Effector memory CD4-positive, alpha-beta T cell (primary cell): Measurements from ENCODE around the gene SMIM29.
"Not testable (repeated sequence)": the region's sequence is repeated elsewhere in the genome, so short reads cannot be mapped to it uniquely, and the experiment has no call there.

ENCODE experiments used
- DNase-seq, 3 donors: peaks; one replicate each; pipeline ENCODE4 v3.0.0-alpha.2; 2020
- H3K27ac ChIP-seq: 2 replicates; pipeline ENCODE4 v1.7.0; 2013; ENCODE audit warnings: mild to moderate bottlenecking, low read length, moderate library complexity; ENCODE audit not compliant: insufficient read depth, poor library complexity, severe bottlenecking
- H3K27me3 ChIP-seq: replicated peaks from 2 replicates; pipeline ENCODE4 v1.7.0; 2013; ENCODE audit warnings: mild to moderate bottlenecking, low read length; ENCODE audit not compliant: insufficient read depth, control insufficient read depth, poor library complexity, severe bottlenecking
- H3K36me3 ChIP-seq: 2 replicates; pipeline ENCODE4 v1.7.0; 2013; ENCODE audit warnings: mild to moderate bottlenecking, low read length, moderate library complexity; ENCODE audit not compliant: control insufficient read depth, insufficient read depth
- H3K4me1 ChIP-seq: 2 replicates; pipeline ENCODE4 v1.7.0; 2013; ENCODE audit warnings: low read length, mild to moderate bottlenecking; ENCODE audit not compliant: control insufficient read depth, insufficient read depth, poor library complexity, severe bottlenecking
- H3K4me3 ChIP-seq: 2 replicates; pipeline ENCODE4 v1.7.0; 2013; ENCODE audit warnings: low read length, low read depth, mild to moderate bottlenecking; ENCODE audit not compliant: insufficient read depth, poor library complexity, severe bottlenecking
- H3K9me3 ChIP-seq: 2 replicates; pipeline ENCODE4 v1.7.0; 2013; ENCODE audit warnings: mild to moderate bottlenecking, low read length, moderate library complexity; ENCODE audit not compliant: control insufficient read depth

The SMIM29 gene

GRCh38 chr6:34278833-34279232 is 30.0 kb upstream of the SMIM29 start:
- no peaks in the 10 kb centered on the region for H3K9me3 ChIP-seq
- no peak overlapping the region for H3K27ac ChIP-seq
- H3K27me3 ChIP-seq: no peaks in the 10 kb centered on the region
- no peaks in the 10 kb centered on the region for H3K4me1 ChIP-seq
- H3K4me3 ChIP-seq: no peak overlapping the region
- DNase-seq: no peak
- H3K36me3 ChIP-seq: no peaks in the 10 kb centered on the region

- H3K4me1 ChIP-seq: no peaks in the 10 kb centered on the region
Measured at GRCh38 chr6:34277763-34278112, 28.9 kb upstream of the SMIM29 start.

GRCh38 chr6:34276881-34277762 is 28.3 kb upstream of the SMIM29 start:
- no peaks in the 10 kb centered on the region for H3K27me3 ChIP-seq
- H3K9me3 ChIP-seq: no peaks in the 10 kb centered on the region
- H3K27ac ChIP-seq: no peak overlapping the region
- no peaks in the 10 kb centered on the region for H3K36me3 ChIP-seq
- no peaks in the 10 kb centered on the region for H3K4me1 ChIP-seq
- no peak for DNase-seq
- H3K4me3 ChIP-seq: no peak overlapping the region

More at GRCh38 chr6:34277763-34278112, 28.9 kb upstream of the SMIM29 start:
- Histone ChIP-seq H3K27me3 (no peaks in the 10 kb centered on the region), H3K36me3 (no peaks in the 10 kb centered on the region), H3K4me3 (no peak overlapping the region), H3K9me3 (no peaks in the 10 kb centered on the region), H3K27ac (no peak overlapping the region)
- no peak for DNase-seq

GRCh38 chr6:34276191-34276590 is 27.4 kb upstream of the SMIM29 start:
- H3K27me3 ChIP-seq: no peaks in the 10 kb centered on the region
- H3K9me3 ChIP-seq: no peaks in the 10 kb centered on the region
- H3K27ac ChIP-seq: no peak overlapping the region
- no peaks in the 10 kb centered on the region for H3K4me1 ChIP-seq
- H3K36me3 ChIP-seq: no peaks in the 10 kb centered on the region
- H3K4me3 ChIP-seq: no peak overlapping the region
- DNase-seq: no peak

- H3K9me3 ChIP-seq: no peaks in the 10 kb centered on the region
- H3K27me3 ChIP-seq: no peaks in the 10 kb centered on the region
- H3K4me3 ChIP-seq: no peak overlapping the region
- H3K4me1 ChIP-seq: no peaks in the 10 kb centered on the region
- H3K36me3 ChIP-seq: no peaks in the 10 kb centered on the region
- no peak overlapping the region for H3K27ac ChIP-seq
- DNase-seq: no peak
Measured at GRCh38 chr6:34275128-34275804, 26.5 kb upstream of the SMIM29 start.

- no peak for DNase-seq
- Histone ChIP-seq H3K4me3 (no peak overlapping the region), H3K27ac (no peak overlapping the region), H3K36me3 (no peaks in the 10 kb centered on the region), H3K9me3 (no peaks in the 10 kb centered on the region), H3K4me1 (no peaks in the 10 kb centered on the region), H3K27me3 (no peaks in the 10 kb centered on the region)
Measured at GRCh38 chr6:34274129-34274528, 25.3 kb upstream of the SMIM29 start.

GRCh38 chr6:34273242-34273805 is 24.5 kb upstream of the SMIM29 start:
- no peak for DNase-seq
- no peaks in the 10 kb centered on the region for H3K4me1 ChIP-seq
- H3K27me3 ChIP-seq: no peaks in the 10 kb centered on the region
- H3K27ac ChIP-seq: no peak overlapping the region
- no peaks in the 10 kb centered on the region for H3K9me3 ChIP-seq
- H3K4me3 ChIP-seq: no peak overlapping the region
- H3K36me3 ChIP-seq: no peaks in the 10 kb centered on the region

- no peaks in the 10 kb centered on the region for H3K27me3 ChIP-seq
- H3K4me3 ChIP-seq: no peak overlapping the region
- no peak overlapping the region for H3K27ac ChIP-seq
Measured at GRCh38 chr6:34272013-34272926, 23.5 kb upstream of the SMIM29 start.

GRCh38 chr6:34269658-34270341 is 21.0 kb upstream of the SMIM29 start:
- not testable (repeated sequence) for H3K36me3 ChIP-seq, H3K9me3 ChIP-seq, H3K4me3 ChIP-seq, H3K27ac ChIP-seq, H3K27me3 ChIP-seq, DNase-seq, H3K4me1 ChIP-seq

More at GRCh38 chr6:34272013-34272926, 23.5 kb upstream of the SMIM29 start:
- no peaks in the 10 kb centered on the region for H3K9me3 ChIP-seq
- H3K36me3 ChIP-seq: no peaks in the 10 kb centered on the region
- H3K4me1 ChIP-seq: no peaks in the 10 kb centered on the region
- DNase-seq: no peak
